Fibroblast of lung (primary cell): ENCODE measurements around the gene KCNE3. TPM values are rescaled to one million over a fixed set of nuclear protein-coding genes. Genes with fewer than 3 reads are reported as not detected.

ENCODE experiments used
- DNase-seq, 2 donors: peaks; one replicate each; pipeline versions ENCODE4 v3.0.0 to v3.0.0-alpha.2; 2010; ENCODE audit warnings: low read depth in 2 of 2
- H2AFZ ChIP-seq: 2 replicates; pipeline ENCODE4 v1.5.1; 2012; ENCODE audit warnings: low read length, control low read depth, inconsistent platforms
- H3K27ac ChIP-seq: 2 replicates; pipeline ENCODE4 v1.5.1; 2011; ENCODE audit warnings: low read length, control low read depth; ENCODE audit not compliant: insufficient read depth
- H3K27me3 ChIP-seq: 2 replicates; pipeline ENCODE4 v1.5.1; 2011; ENCODE audit warnings: mild to moderate bottlenecking, low read length; ENCODE audit not compliant: control insufficient read depth, insufficient read depth
- H3K36me3 ChIP-seq: 2 replicates; pipeline ENCODE4 v1.5.1; 2011; ENCODE audit warnings: low read length; ENCODE audit not compliant: control insufficient read depth, insufficient read depth
- H3K4me1 ChIP-seq: 2 replicates; pipeline ENCODE4 v1.5.1; 2011; ENCODE audit warnings: low read length; ENCODE audit not compliant: control insufficient read depth, insufficient read depth; ENCODE audit errors: extremely low read depth
- H3K4me2 ChIP-seq: 2 replicates; pipeline ENCODE4 v1.5.1; 2011; ENCODE audit warnings: low read length, control low read depth; ENCODE audit not compliant: insufficient read depth; ENCODE audit errors: extremely low read depth
- H3K4me3 ChIP-seq, 4 experiments: fragments of 200-600 bp in 1 of 4; sonication (generic) in 1 of 4; replicated peaks in 1 of 4; 2 replicates each; pipeline ENCODE4 v1.5.1; 2011 to 2016; ENCODE audit warnings: low read length in 4 of 4, low read depth in 3 of 4, mild to moderate bottlenecking in 3 of 4, control low read depth in 2 of 4, inconsistent platforms in 1 of 4, mixed read lengths in 1 of 4; ENCODE audit not compliant: insufficient read depth in 1 of 4; ENCODE audit errors: control extremely low read depth in 1 of 4
- H3K79me2 ChIP-seq: 2 replicates; pipeline ENCODE4 v1.5.1; 2012; ENCODE audit warnings: mild to moderate bottlenecking, low read length, inconsistent platforms; ENCODE audit not compliant: control insufficient read depth, insufficient read depth
- H3K9ac ChIP-seq: 2 replicates; pipeline ENCODE4 v1.5.1; 2011; ENCODE audit warnings: mild to moderate bottlenecking, low read length, control low read depth; ENCODE audit not compliant: insufficient read depth
- H3K9me3 ChIP-seq: 2 replicates; pipeline ENCODE4 v1.5.1; 2012; ENCODE audit warnings: low read depth, low read length; ENCODE audit not compliant: control insufficient read depth, insufficient read depth
- H4K20me1 ChIP-seq: 2 replicates; pipeline ENCODE4 v1.5.1; 2011; ENCODE audit warnings: low read length; ENCODE audit not compliant: control insufficient read depth, insufficient read depth; ENCODE audit errors: extremely low read depth
- CTCF ChIP-seq, 2 donors: IDR thresholded peaks in 1 of 2; conservative IDR thresholded peaks in 1 of 2; 1 replicate in 1 of 2; 2 replicates in 1 of 2; pipeline ENCODE4 v1.5.1; 2011 to 2012; ENCODE audit warnings: low read length in 2 of 2, control low read depth in 1 of 2, inconsistent platforms in 1 of 2, low read depth in 1 of 2, mild to moderate bottlenecking in 1 of 2
- EZH2 ChIP-seq: IDR thresholded peaks from 2 replicates; pipeline ENCODE4 v1.5.1; 2012; ENCODE audit warnings: low read length, control low read depth, mild to moderate bottlenecking; ENCODE audit errors: missing control alignments
- polyA plus RNA-seq, 2 donors: library from polyadenylated mRNA; depleted of rRNA in 1 of 2; stranded (reverse) in 1 of 2; unstranded in 1 of 2; fragments of >200 nt; gene quantifications; 2 replicates each; pipeline ENCODE4 v1.2.1, GENCODE V29; 2011 to 2012; ENCODE audit warnings: missing spikeins in 1 of 2
- total RNA-seq: library from RNA; depleted of rRNA; stranded (reverse); fragments of >200 nt; gene quantifications from 2 replicates; pipeline ENCODE4 v1.2.1, GENCODE V29; 2014

Gene KCNE3
- total and polyA plus RNA-seq, 2 donors (not counting 1 experiment from before 2014, with no cell fraction given) = 0.25 to 6.4 TPM

GRCh38 chr11:74429205-74429604, 38.1 kb downstream of the KCNE3 start:
- H3K4me2 ChIP-seq = no peak overlapping the region
- TF ChIP-seq EZH2 (no peak), CTCF (conservative IDR thresholded peaks at IDR 0.05 in 1 of 2, IDR thresholded peaks at IDR 0.05 in 1 of 2; ENCODE audit: low read depth in 1 of 2, low read length in 2 of 2) (no peak)
- H3K4me3 ChIP-seq = no peak overlapping the region
- no peak overlapping the region for H2AFZ ChIP-seq
- no peak overlapping the region for H3K27ac ChIP-seq
- H3K79me2 ChIP-seq = no peaks in the 10 kb centered on the region
- no peaks in the 10 kb centered on the region for H3K4me1 ChIP-seq
- no peaks in the 10 kb centered on the region for H3K36me3 ChIP-seq
- no peak overlapping the region for H3K9ac ChIP-seq
- H3K9me3 ChIP-seq = no peaks in the 10 kb centered on the region
- DNase-seq = no peak
- H3K27me3 ChIP-seq = no peaks in the 10 kb centered on the region
- H4K20me1 ChIP-seq = no peaks in the 10 kb centered on the region

- no peaks in the 10 kb centered on the region for H3K79me2 ChIP-seq
- H3K9ac ChIP-seq = no peak overlapping the region
- no peak overlapping the region for H3K4me2 ChIP-seq
- no peak overlapping the region for H3K4me3 ChIP-seq
- no peak overlapping the region for H3K27ac ChIP-seq
- H3K4me1 ChIP-seq = no peaks in the 10 kb centered on the region
- no peaks in the 10 kb centered on the region for H4K20me1 ChIP-seq
- peak; percentile 24 to 30 for DNase-seq
- H3K36me3 ChIP-seq = no peaks in the 10 kb centered on the region
- H3K27me3 ChIP-seq = no peaks in the 10 kb centered on the region
- H3K9me3 ChIP-seq = no peaks in the 10 kb centered on the region
- no peak overlapping the region for H2AFZ ChIP-seq
- TF ChIP-seq EZH2 (no peak), CTCF (conservative IDR thresholded peaks at IDR 0.05 in 1 of 2, IDR thresholded peaks at IDR 0.05 in 1 of 2; ENCODE audit: low read depth in 1 of 2, low read length in 2 of 2) (no peak)
Measured at GRCh38 chr11:74427384-74427886, 39.9 kb downstream of the KCNE3 start.

- no peak for TF ChIP-seq CTCF (conservative IDR thresholded peaks at IDR 0.05 in 1 of 2, IDR thresholded peaks at IDR 0.05 in 1 of 2; ENCODE audit: low read depth in 1 of 2, low read length in 2 of 2)
- no peak for TF ChIP-seq EZH2
- Histone ChIP-seq H3K4me3 (no peak overlapping the region), H3K4me1 (no peaks in the 10 kb centered on the region), H3K27ac (no peak overlapping the region), H3K4me2 (no peak overlapping the region), H3K9me3 (no peaks in the 10 kb centered on the region), H3K36me3 (no peaks in the 10 kb centered on the region), H4K20me1 (no peaks in the 10 kb centered on the region), H2AFZ (no peak overlapping the region), H3K27me3 (no peaks in the 10 kb centered on the region), H3K79me2 (no peaks in the 10 kb centered on the region), H3K9ac (no peak overlapping the region)
- no peak for DNase-seq
Measured at GRCh38 chr11:74425100-74425499, 42.2 kb downstream of the KCNE3 start.
